Lower leg skin (tissue), 3 donors: ENCODE data around the gene ABCA1.
"Not testable (repeated sequence)": the region's sequence is repeated elsewhere in the genome, so short reads cannot be mapped to it uniquely, and the experiment has no call there.

ENCODE experiments used
- CTCF ChIP-seq, 3 donors: fragments of 450-650 bp; IDR thresholded peaks; one replicate each; pipeline ENCODE4 v1.5.1; 2016; ENCODE audit warnings: antibody characterized with exemption in 3 of 3, mild to moderate bottlenecking in 3 of 3, moderate library complexity in 2 of 3
- POLR2A ChIP-seq, 2 donors: fragments of 450-650 bp; IDR thresholded peaks; one replicate each; pipeline ENCODE4 v1.6.1; 2016 to 2017; ENCODE audit warnings: antibody characterized with exemption in 2 of 2, mild to moderate bottlenecking in 1 of 2, moderate library complexity in 1 of 2

- not testable (repeated sequence) for TF ChIP-seq CTCF, POLR2A (IDR thresholded peaks at IDR 0.05)
Measured at GRCh38 chr9:104855258-104855657, 72.7 kb downstream of the ABCA1 start.
